K562 (cell line): ENCODE data around the gene SLC12A6. TPM values are rescaled to one million over a fixed set of nuclear protein-coding genes. Genes with fewer than 3 reads are reported as not detected.

Source experiments
- ATAC-seq: fragments of 200-7000 bp; cut with Tn5 transposase; 3 replicates; pipeline ENCODE4 v1.9.1; 2020; ENCODE audit warnings: moderate library complexity
- BruUV-seq: library from RNA; stranded (reverse); fragments of 400-500 nt; replicated peaks from 2 replicates; lab custom pipeline; 2021; lab: Mats Ljungman, UMichigan
- CTCF ChIA-PET: fragments of 300-600 bp; formaldehyde crosslinking; extraction: SDS; loops from one replicate; lab custom pipeline; 2021; ENCODE audit warnings: low intra/inter-chr PET ratio; lab: Yijun Ruan, JAX
- POLR2A ChIA-PET: fragments of 300-600, 350-650 bp; sonication (Branson Sonifier 250); formaldehyde crosslinking; extraction: SDS; loops from one replicate; lab custom pipeline; 2021; ENCODE audit warnings: antibody characterized with exemption, inconsistent platforms; lab: Yijun Ruan, JAX
- DNase-seq, 4 experiments: peaks; one replicate each; pipeline versions ENCODE4 v3.0.0 to v3.0.0-alpha.2; 2011 to 2018; ENCODE audit warnings: low spot score in 3 of 4, mixed read lengths in 3 of 4; ENCODE audit errors: extremely low read depth in 1 of 4
- FAIRE-seq: peaks from 2 replicates; lab custom pipeline; 2011; peaks lifted over from hg19 to GRCh38; lab: Jason Lieb, UNC
- H2AFZ ChIP-seq: 2 replicates; pipeline ENCODE4 v1.6.0; 2011; ENCODE audit warnings: low read depth, low read length, control low read depth, inconsistent platforms
- H3K27ac ChIP-seq: fragments of 200-600 bp; 3 replicates; pipeline ENCODE4 v1.8.0; 2011; ENCODE audit warnings: low read depth, mild to moderate bottlenecking, control low read depth, inconsistent platforms, low read length, moderate library complexity, mixed read lengths; ENCODE audit errors: extremely low read depth
- H3K27me3 ChIP-seq, 2 experiments: fragments of 300-600 bp in 1 of 2; 2 replicates in 1 of 2; 3 replicates in 1 of 2; pipeline versions ENCODE4 v1.6.0 to v1.8.0; 2011; ENCODE audit warnings: inconsistent platforms in 2 of 2, low read length in 2 of 2, mild to moderate bottlenecking in 1 of 2, mixed read lengths in 1 of 2, moderate library complexity in 1 of 2; ENCODE audit not compliant: control insufficient read depth in 2 of 2, insufficient read depth in 2 of 2
- H3K36me3 ChIP-seq: fragments of 300-600 bp; 3 replicates; pipeline ENCODE4 v1.8.0; 2011; ENCODE audit warnings: mild to moderate bottlenecking, low read length, inconsistent platforms; ENCODE audit not compliant: control insufficient read depth, insufficient read depth
- H3K4me1 ChIP-seq, 2 experiments: fragments of 200-600 bp in 1 of 2; replicated peaks in 1 of 2; 2 replicates in 1 of 2; 3 replicates in 1 of 2; pipeline versions ENCODE4 v1.5.1 to v1.8.0; 2011; ENCODE audit warnings: inconsistent platforms in 2 of 2, low read length in 2 of 2, mild to moderate bottlenecking in 1 of 2, mixed read lengths in 1 of 2, moderate library complexity in 1 of 2; ENCODE audit not compliant: control insufficient read depth in 2 of 2, insufficient read depth in 2 of 2
- H3K4me2 ChIP-seq: 2 replicates; pipeline ENCODE4 v1.6.1; 2011; ENCODE audit warnings: low read length, control low read depth, inconsistent platforms, mixed read lengths; ENCODE audit not compliant: insufficient read depth
- H3K4me3 ChIP-seq: fragments of 200-600 bp; sonication (generic), shearing (Covaris generic); 2 replicates; pipeline ENCODE4 v1.5.1; 2016; ENCODE audit warnings: control low read depth, inconsistent platforms
- H3K79me2 ChIP-seq: fragments of 200-600 bp; 3 replicates; pipeline ENCODE4 v1.8.0; 2011; ENCODE audit warnings: low read length, inconsistent platforms; ENCODE audit not compliant: control insufficient read depth, insufficient read depth
- H3K9ac ChIP-seq, 2 experiments: 2 replicates each; pipeline versions ENCODE4 v1.6.0 to v1.6.1; 2011; ENCODE audit warnings: low read depth in 2 of 2, low read length in 2 of 2, control low read depth in 1 of 2, inconsistent platforms in 1 of 2, mild to moderate bottlenecking in 1 of 2, mixed read lengths in 1 of 2; ENCODE audit not compliant: insufficient read depth in 1 of 2
- H3K9me1 ChIP-seq: one replicate; pipeline ENCODE4 v1.6.0; 2011; ENCODE audit warnings: inconsistent platforms, mild to moderate bottlenecking, low read length, moderate library complexity; ENCODE audit not compliant: control insufficient read depth, insufficient read depth
- H3K9me3 ChIP-seq: replicated peaks from 2 replicates; pipeline ENCODE4 v1.5.1; 2011; ENCODE audit warnings: low read depth, low read length, inconsistent platforms; ENCODE audit not compliant: control insufficient read depth, insufficient read depth
- H4K20me1 ChIP-seq: replicated peaks from 2 replicates; pipeline ENCODE4 v1.6.1; 2011; ENCODE audit warnings: low read length, inconsistent platforms, mixed read lengths; ENCODE audit not compliant: control insufficient read depth, insufficient read depth
- LEF1 ChIP-seq: fragments of 450-650 bp; IDR thresholded peaks from 2 replicates; pipeline ENCODE4 v1.6.1; 2016; ENCODE audit warnings: mild to moderate bottlenecking
- WGBS: fragments of 100-300 bp; shearing (Covaris generic); methylation state at CpG from one replicate; pipeline ENCODE4 v1.1.6; 2016; ENCODE audit warnings: low coverage, mixed read lengths; ENCODE audit not compliant: insufficient coverage; ENCODE audit errors: missing lambda C conversion rate; 5-methylcytosine and 5-hydroxymethylcytosine counted together
- in situ Hi-C: fragments of 300-500 bp; cut with MboI; formaldehyde crosslinking; loops from 4 replicates; pipeline ENCODE4 v1.15.0; 2018; ENCODE audit warnings: inconsistent platforms, mixed read lengths
- intact Hi-C: fragments of 100-400 bp; cut with micrococcal nuclease; formaldehyde crosslinking; loops from 2 replicates; pipeline ENCODE4 v1.14.2; 2022
- microRNA counts: library from miRNA; unstranded; fragments of <30 nt; microRNA quantifications from one replicate; lab custom pipeline; 2016
- microRNA-seq: library from miRNA; unstranded; fragments of <30 nt; microRNA quantifications from one replicate; pipeline ENCODE4, GENCODE V29; 2018; ENCODE audit warnings: borderline microRNAs expressed
- polyA plus RNA-seq, 8 experiments: library from polyadenylated mRNA; depleted of rRNA in 4 of 8; stranded (reverse) in 5 of 8; unstranded in 3 of 8; fragments of >200 nt; fragmentation: Nextera tagmentation in 2 of 8; fragmentation: Illumina TruSeq in 1 of 8; extraction: Ambion mirVana in 2 of 8; extraction: Trizol in 1 of 8; gene quantifications; 2 replicates each; pipeline versions ENCODE4 v1.2.1 to v1.2.3, GENCODE V29; 2011 to 2014; ENCODE audit warnings: inconsistent platforms in 1 of 8, missing spikeins in 1 of 8
- small RNA-seq: library from RNA; depleted of rRNA; stranded (forward); fragments of <200 nt; gene quantifications from one replicate; pipeline ENCODE3, GENCODE V24; 2014
- total RNA-seq, 7 experiments: library from RNA; depleted of rRNA in 6 of 7; stranded (reverse); fragments of >200 nt in 6 of 7; fragmentation: Illumina TruSeq in 2 of 7; extraction: Trizol in 2 of 7; gene quantifications; 2 replicates each; pipeline versions ENCODE4 v1.2.1 to v1.2.3, GENCODE V29; 2011 to 2021; ENCODE audit warnings: low replicate concordance in 1 of 7

Gene SLC12A6
- total and polyA plus RNA-seq, 9 of the 15 experiments (the other 6 are each of a cell fraction or from before 2014, with no cell fraction given) = 1.4 to 16.4 (median 6.7) TPM

GRCh38 chr15:34182942-34183341, 154.6 kb downstream of the SLC12A6 start:
- Histone ChIP-seq H3K9ac (no peak overlapping the region), H2AFZ (no peak overlapping the region), H3K9me3 (0 out of 2 replicates have a peak, but pooled peaks cover 1% of the 10 kb centered on the region), H3K36me3 (peaks cover 4% of the 10 kb centered on the region; the same call in 1 of the 3 replicates), H3K27ac (no peak overlapping the region), H3K4me2 (no peak overlapping the region), H3K9me1 (no peaks in the 10 kb centered on the region), H3K4me1 (peaks cover 0 to 8% of the 10 kb centered on the region in 2 experiments; a peak in 3 of 5 replicates), H3K79me2 (peaks cover 17% of the 10 kb centered on the region; the same call in 2 of the 3 replicates), H3K4me3 (no peak overlapping the region), H4K20me1 (no peaks in the 10 kb centered on the region), H3K27me3 (no peaks in the 10 kb centered on the region)
- in situ Hi-C loops (no loop called here), intact Hi-C loops (no loop called here)
- DNase-seq = no peak
- no peak for ATAC-seq
- BruUV-seq = no TSS peak
- ChIA-PET CTCF (interaction anchor here (0.5 kb wide), 1 partner anchor 48 kb away, joined by 3 read pairs; no protein-coding TSS in a partner anchor), POLR2A (interaction anchor here (0.8 to 1.4 kb wide), 3 partner anchors 15 to 81 kb away, joined by 3 to 4 read pairs (median 3); partner anchors contain the start of genes EMC7 and PGBD4)
- no peak for TF ChIP-seq LEF1
- WGBS = 58% methylated on average over 4 of the region's 4 CpGs
- no peak for FAIRE-seq

MicroRNAs within 50 kb of the gene (microRNA counts, 767-probe panel; counts per million panel counts)
- 1,983 counts per million, percentile 51 among the panel's probes with 10 or more counts for microRNA hsa-miR-1233 (lab: Ali Mortazavi, UCI)

Small RNA genes within 50 kb of the gene (microRNA-seq; reads per million reads assigned to microRNA genes)
- not detected for gene MIR1233-1

Small RNA genes within 50 kb of the gene (small RNA-seq; reads per million reads assigned to genes)
- gene MIR1233-1 = not detected
- gene RF00019 = not detected

Other genes starting within 250 kb of the SLC12A6 start
Only the 7 nearest of the 9 such genes appear.
- 2.2 TPM in 2 replicates for gene PGBD4, start 235.7 kb downstream of the SLC12A6 start, total RNA-seq (2014; rRNA removed)
- 3.0 and 3.1 TPM in 2 replicates for gene PGBD4, start 235.7 kb downstream of the SLC12A6 start, total RNA-seq (2014; rRNA removed; fragmentation: Illumina TruSeq; extraction: Trizol)
- gene PGBD4, start 235.7 kb downstream of the SLC12A6 start, total RNA-seq (2015; rRNA removed; fragmentation: Illumina TruSeq; extraction: Trizol) = 2.9 and 3.3 TPM in 2 replicates
- gene PGBD4, start 235.7 kb downstream of the SLC12A6 start, total RNA-seq (2021) = 2.1 and 2.2 TPM in 2 replicates
- 4.3 and 4.9 TPM in 2 replicates for gene PGBD4, start 235.7 kb downstream of the SLC12A6 start, polyA plus RNA-seq (2011; rRNA removed)
- gene PGBD4, start 235.7 kb downstream of the SLC12A6 start, polyA plus RNA-seq (2014; fragmentation: Illumina TruSeq; extraction: Trizol) = 3.0 and 3.4 TPM in 2 replicates
- 1 to 10 TPM; 2.3 to 2.5 TPM for gene PGBD4, start 235.7 kb downstream of the SLC12A6 start, polyA plus RNA-seq (2014; fragmentation: Nextera tagmentation; extraction: Ambion mirVana)
- 2.7 and 3.2 TPM in 2 replicates for gene PGBD4, start 235.7 kb downstream of the SLC12A6 start, polyA plus RNA-seq (2014; rRNA removed)
- 21.2 and 21.3 TPM in 2 replicates for gene KATNBL1, start 127.7 kb downstream of the SLC12A6 start, total RNA-seq (2014; rRNA removed)
- gene KATNBL1, start 127.7 kb downstream of the SLC12A6 start, total RNA-seq (2014; rRNA removed; fragmentation: Illumina TruSeq; extraction: Trizol) = 40.0 and 51.1 TPM in 2 replicates
- 34.3 and 40.2 TPM in 2 replicates for gene KATNBL1, start 127.7 kb downstream of the SLC12A6 start, total RNA-seq (2015; rRNA removed; fragmentation: Illumina TruSeq; extraction: Trizol)
- gene KATNBL1, start 127.7 kb downstream of the SLC12A6 start, total RNA-seq (2021) = 27.8 and 30.0 TPM in 2 replicates
- 43.5 and 46.0 TPM in 2 replicates for gene KATNBL1, start 127.7 kb downstream of the SLC12A6 start, polyA plus RNA-seq (2011; rRNA removed)
- 18.2 and 22.3 TPM in 2 replicates for gene KATNBL1, start 127.7 kb downstream of the SLC12A6 start, polyA plus RNA-seq (2014; fragmentation: Illumina TruSeq; extraction: Trizol)
- gene KATNBL1, start 127.7 kb downstream of the SLC12A6 start, polyA plus RNA-seq (2014; fragmentation: Nextera tagmentation; extraction: Ambion mirVana) = 10 to 100 TPM in 1 of 2 experiments, 1 to 10 TPM in 1; 6.6 to 10.6 TPM
- gene KATNBL1, start 127.7 kb downstream of the SLC12A6 start, polyA plus RNA-seq (2014; rRNA removed) = 24.0 and 27.7 TPM in 2 replicates
- 143 and 189 TPM in 2 replicates for gene EMC4, start 112.8 kb downstream of the SLC12A6 start, total RNA-seq (2014; rRNA removed)
- gene EMC4, start 112.8 kb downstream of the SLC12A6 start, total RNA-seq (2014; rRNA removed; fragmentation: Illumina TruSeq; extraction: Trizol) = 104 and 107 TPM in 2 replicates
- gene EMC4, start 112.8 kb downstream of the SLC12A6 start, total RNA-seq (2015; rRNA removed; fragmentation: Illumina TruSeq; extraction: Trizol) = 99.8 and 111 TPM in 2 replicates
- 98.2 and 102 TPM in 2 replicates for gene EMC4, start 112.8 kb downstream of the SLC12A6 start, total RNA-seq (2021)
- gene EMC4, start 112.8 kb downstream of the SLC12A6 start, polyA plus RNA-seq (2011; rRNA removed) = 83.3 and 88.4 TPM in 2 replicates
- gene EMC4, start 112.8 kb downstream of the SLC12A6 start, polyA plus RNA-seq (2014; fragmentation: Illumina TruSeq; extraction: Trizol) = 130 and 139 TPM in 2 replicates
- 10 to 100 TPM; 46.0 to 59.3 TPM for gene EMC4, start 112.8 kb downstream of the SLC12A6 start, polyA plus RNA-seq (2014; fragmentation: Nextera tagmentation; extraction: Ambion mirVana)
- gene EMC4, start 112.8 kb downstream of the SLC12A6 start, polyA plus RNA-seq (2014; rRNA removed) = 137 and 181 TPM in 2 replicates
- 252 and 327 TPM in 2 replicates for gene NOP10, start 5.4 kb upstream of the SLC12A6 start, total RNA-seq (2014; rRNA removed)
- 442 and 449 TPM in 2 replicates for gene NOP10, start 5.4 kb upstream of the SLC12A6 start, total RNA-seq (2014; rRNA removed; fragmentation: Illumina TruSeq; extraction: Trizol)
- 420 and 437 TPM in 2 replicates for gene NOP10, start 5.4 kb upstream of the SLC12A6 start, total RNA-seq (2015; rRNA removed; fragmentation: Illumina TruSeq; extraction: Trizol)
- 250 and 262 TPM in 2 replicates for gene NOP10, start 5.4 kb upstream of the SLC12A6 start, total RNA-seq (2021)
- gene NOP10, start 5.4 kb upstream of the SLC12A6 start, polyA plus RNA-seq (2011; rRNA removed) = 616 and 642 TPM in 2 replicates
- gene NOP10, start 5.4 kb upstream of the SLC12A6 start, polyA plus RNA-seq (2014; fragmentation: Illumina TruSeq; extraction: Trizol) = 570 and 631 TPM in 2 replicates
- 1,000 to 10,000 TPM; 1,599 to 1,663 TPM for gene NOP10, start 5.4 kb upstream of the SLC12A6 start, polyA plus RNA-seq (2014; fragmentation: Nextera tagmentation; extraction: Ambion mirVana)
- gene NOP10, start 5.4 kb upstream of the SLC12A6 start, polyA plus RNA-seq (2014; rRNA removed) = 428 and 573 TPM in 2 replicates
- 0.05 TPM in 1 of 2 replicates, not detected in the other for gene NUTM1, start 5.5 kb upstream of the SLC12A6 start, total RNA-seq (2014; rRNA removed)
- gene NUTM1, start 5.5 kb upstream of the SLC12A6 start, total RNA-seq (2014; rRNA removed; fragmentation: Illumina TruSeq; extraction: Trizol) = 0.04 TPM in 1 of 2 replicates, not detected in the other
- gene NUTM1, start 5.5 kb upstream of the SLC12A6 start, total RNA-seq (2015; rRNA removed; fragmentation: Illumina TruSeq; extraction: Trizol) = not detected in 2 replicates
- 0.04 TPM in 1 of 2 replicates, not detected in the other for gene NUTM1, start 5.5 kb upstream of the SLC12A6 start, total RNA-seq (2021)
- gene NUTM1, start 5.5 kb upstream of the SLC12A6 start, polyA plus RNA-seq (2011; rRNA removed) = not detected in 2 replicates
- gene NUTM1, start 5.5 kb upstream of the SLC12A6 start, polyA plus RNA-seq (2014; fragmentation: Illumina TruSeq; extraction: Trizol) = 0.04 TPM in 1 of 2 replicates, not detected in the other
- gene NUTM1, start 5.5 kb upstream of the SLC12A6 start, polyA plus RNA-seq (2014; fragmentation: Nextera tagmentation; extraction: Ambion mirVana) = under 1 TPM in 1 of 2 experiments, not detected in 1; 0.01 TPM
- 0.01 TPM in 1 of 2 replicates, not detected in the other for gene NUTM1, start 5.5 kb upstream of the SLC12A6 start, polyA plus RNA-seq (2014; rRNA removed)
- gene LPCAT4, start 29.4 kb upstream of the SLC12A6 start, total RNA-seq (2014; rRNA removed) = 7.3 and 12.4 TPM in 2 replicates
- 7.7 and 10.8 TPM in 2 replicates for gene LPCAT4, start 29.4 kb upstream of the SLC12A6 start, total RNA-seq (2014; rRNA removed; fragmentation: Illumina TruSeq; extraction: Trizol)
- 13.3 and 14.4 TPM in 2 replicates for gene LPCAT4, start 29.4 kb upstream of the SLC12A6 start, total RNA-seq (2015; rRNA removed; fragmentation: Illumina TruSeq; extraction: Trizol)
- gene LPCAT4, start 29.4 kb upstream of the SLC12A6 start, total RNA-seq (2021) = 29.2 and 29.6 TPM in 2 replicates
- gene LPCAT4, start 29.4 kb upstream of the SLC12A6 start, polyA plus RNA-seq (2011; rRNA removed) = 27.5 and 48.2 TPM in 2 replicates
- 27.2 and 34.3 TPM in 2 replicates for gene LPCAT4, start 29.4 kb upstream of the SLC12A6 start, polyA plus RNA-seq (2014; fragmentation: Illumina TruSeq; extraction: Trizol)
- gene LPCAT4, start 29.4 kb upstream of the SLC12A6 start, polyA plus RNA-seq (2014; fragmentation: Nextera tagmentation; extraction: Ambion mirVana) = 10 to 100 TPM in 1 of 2 experiments, 1 to 10 TPM in 1; 7.6 to 12.3 TPM
- 28.4 and 32.7 TPM in 2 replicates for gene LPCAT4, start 29.4 kb upstream of the SLC12A6 start, polyA plus RNA-seq (2014; rRNA removed)
- gene GOLGA8A, start 100.0 kb upstream of the SLC12A6 start, total RNA-seq (2014; rRNA removed) = 34.6 and 35.3 TPM in 2 replicates
- gene GOLGA8A, start 100.0 kb upstream of the SLC12A6 start, total RNA-seq (2014; rRNA removed; fragmentation: Illumina TruSeq; extraction: Trizol) = 55.9 and 56.3 TPM in 2 replicates
- 48.3 and 52.6 TPM in 2 replicates for gene GOLGA8A, start 100.0 kb upstream of the SLC12A6 start, total RNA-seq (2015; rRNA removed; fragmentation: Illumina TruSeq; extraction: Trizol)
- 77.0 and 86.3 TPM in 2 replicates for gene GOLGA8A, start 100.0 kb upstream of the SLC12A6 start, total RNA-seq (2021)
- 98.9 and 99.2 TPM in 2 replicates for gene GOLGA8A, start 100.0 kb upstream of the SLC12A6 start, polyA plus RNA-seq (2011; rRNA removed)
- gene GOLGA8A, start 100.0 kb upstream of the SLC12A6 start, polyA plus RNA-seq (2014; fragmentation: Illumina TruSeq; extraction: Trizol) = 65.7 and 82.7 TPM in 2 replicates
- gene GOLGA8A, start 100.0 kb upstream of the SLC12A6 start, polyA plus RNA-seq (2014; fragmentation: Nextera tagmentation; extraction: Ambion mirVana) = 10 to 100 TPM; 11.2 to 12.4 TPM
- gene GOLGA8A, start 100.0 kb upstream of the SLC12A6 start, polyA plus RNA-seq (2014; rRNA removed) = 144 and 191 TPM in 2 replicates